ENCODE measurements around the gene ATP5MK. TPM values are rescaled to one million over a fixed set of nuclear protein-coding genes. Genes with fewer than 3 reads are reported as not detected.
"Not testable (repeated sequence)": the region's sequence is repeated elsewhere in the genome, so short reads cannot be mapped to it uniquely, and the experiment has no call there.

The ATP5MK gene
- total RNA-seq, 1 donor from 2014 or later: 476 TPM

DNA sequence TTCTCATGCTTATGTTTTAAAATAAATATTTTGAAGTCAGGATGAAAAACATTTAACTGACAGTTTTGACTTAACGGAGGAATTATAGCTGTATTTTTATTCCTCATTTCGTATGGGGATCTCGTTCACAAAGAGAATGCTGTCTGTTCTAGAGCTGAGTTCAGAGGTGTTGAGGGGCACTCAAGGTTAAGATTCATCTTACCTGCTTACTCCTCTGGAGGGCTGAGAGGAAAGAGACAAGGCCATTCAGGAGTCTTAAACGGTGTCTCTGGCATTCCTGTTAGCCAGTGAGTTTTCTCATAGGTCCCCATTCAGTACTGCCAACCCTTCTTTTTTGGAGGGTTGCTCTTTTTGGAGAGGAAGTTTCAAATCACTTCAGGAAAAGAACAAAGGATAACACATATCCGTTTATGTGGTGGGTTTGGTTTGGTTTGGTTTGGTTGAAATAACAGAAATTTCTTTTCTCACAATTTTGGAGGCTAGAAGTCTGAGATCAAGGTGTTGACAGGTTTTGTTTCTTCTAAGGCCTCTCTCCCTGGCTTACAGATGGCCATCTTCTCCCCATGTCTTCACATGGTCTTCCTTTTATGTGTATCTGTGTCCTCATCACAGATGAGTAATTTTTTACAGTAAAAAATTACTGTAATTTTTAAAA is 32.8 kb upstream of the ATP5MK start:
- Mint-ChIP-seq H3K9me3 (no peaks in the 10 kb centered on the region), H3K4me3 (ENCODE audit: low read depth) (no peak overlapping the region), H3K27ac (peak overlapping the region; percentile 66), H3K27me3 (ENCODE audit: low read depth) (no peaks in the 10 kb centered on the region), H3K4me1 (ENCODE audit: low read depth) (peaks cover 43% of the 10 kb centered on the region), H3K36me3 (ENCODE audit: low read depth) (peaks cover 95% of the 10 kb centered on the region)
- intact Hi-C loops (cut with micrococcal nuclease): no loop called here
- DNase-seq (ENCODE audit: low spot score): no peak

DNA sequence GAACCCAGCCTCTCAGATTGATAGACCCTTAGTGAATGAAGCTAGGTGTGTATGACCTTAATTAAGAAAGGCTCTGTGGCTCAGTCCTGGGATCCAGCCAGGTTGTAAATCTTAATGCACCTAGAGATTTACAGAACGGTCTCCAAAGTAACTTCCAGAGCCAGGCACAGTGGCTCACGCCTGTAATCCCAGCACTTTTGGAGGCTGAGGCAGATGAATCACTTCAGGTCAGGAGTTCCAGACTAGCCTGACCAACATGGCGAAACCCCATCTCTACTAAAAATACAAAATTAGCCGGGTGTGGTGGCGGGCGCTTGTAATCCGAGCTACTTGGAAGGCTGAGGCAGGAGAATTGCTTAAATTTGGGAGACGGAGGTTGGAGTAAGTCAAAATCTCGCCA is 31.6 kb upstream of the ATP5MK start:
- Mint-ChIP-seq H3K27me3 (ENCODE audit: low read depth) (no peaks in the 10 kb centered on the region), H3K9me3 (no peaks in the 10 kb centered on the region), H3K27ac (no peak overlapping the region), H3K4me3 (ENCODE audit: low read depth) (no peak overlapping the region), H3K4me1 (ENCODE audit: low read depth) (peaks cover 43% of the 10 kb centered on the region), H3K36me3 (ENCODE audit: low read depth) (peaks cover 97% of the 10 kb centered on the region)
- intact Hi-C loops (cut with micrococcal nuclease): no loop called here
- no peak for DNase-seq (ENCODE audit: low spot score)

DNA sequence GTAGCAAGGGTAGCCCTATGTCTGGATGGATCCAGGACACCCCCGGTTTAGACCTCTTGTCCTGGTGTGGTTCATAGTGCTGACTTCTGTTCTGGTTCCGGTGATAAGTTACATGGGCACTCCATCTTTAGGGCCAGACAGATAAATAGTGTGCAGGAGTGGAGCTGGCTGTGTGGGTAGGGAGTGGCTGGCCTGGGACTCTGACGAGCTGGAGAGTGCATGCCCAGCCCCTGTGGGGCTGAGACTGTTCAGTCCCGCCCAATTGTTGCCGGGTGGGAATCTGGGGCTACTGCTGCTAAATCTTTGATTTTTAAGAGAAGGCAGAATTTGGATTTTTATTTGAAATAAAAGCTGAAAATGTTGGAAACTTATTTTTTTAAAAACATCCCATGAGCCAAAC is 27.5 kb upstream of the ATP5MK start:
- intact Hi-C loops (cut with micrococcal nuclease): no loop called here
- no peak overlapping the region for H3K27ac Mint-ChIP-seq
- DNase-seq (ENCODE audit: low spot score): no peak
- peaks cover 10% of the 10 kb centered on the region for H3K4me1 Mint-ChIP-seq (ENCODE audit: low read depth)
- no peaks in the 10 kb centered on the region for H3K27me3 Mint-ChIP-seq (ENCODE audit: low read depth)
- peaks cover 92% of the 10 kb centered on the region for H3K36me3 Mint-ChIP-seq (ENCODE audit: low read depth)
- H3K9me3 Mint-ChIP-seq: no peaks in the 10 kb centered on the region
- H3K4me3 Mint-ChIP-seq (ENCODE audit: low read depth): no peak overlapping the region

DNA sequence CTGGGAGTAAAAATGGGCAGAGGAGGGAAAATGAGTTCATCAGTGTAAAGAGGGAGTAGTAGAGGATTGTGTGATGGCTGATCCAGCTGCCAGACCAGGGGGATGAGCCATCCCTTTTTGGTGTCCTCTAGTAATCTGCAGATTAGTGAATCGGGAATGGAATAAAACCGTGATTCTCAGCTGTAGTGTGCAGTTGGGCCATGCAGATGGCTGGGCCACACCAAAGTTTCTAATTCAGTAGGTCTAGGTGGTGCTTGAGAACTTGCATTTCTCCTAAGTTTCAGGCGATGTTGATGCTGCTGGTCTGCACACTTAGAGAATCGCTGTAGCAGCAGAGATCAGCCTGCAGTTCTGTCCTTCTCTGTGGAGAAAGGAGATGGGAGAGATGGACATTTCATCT is 22.8 kb upstream of the ATP5MK start:
- Mint-ChIP-seq H3K4me3 (ENCODE audit: low read depth) (no peak overlapping the region), H3K27ac (no peak overlapping the region), H3K4me1 (ENCODE audit: low read depth) (no peaks in the 10 kb centered on the region), H3K36me3 (ENCODE audit: low read depth) (peaks cover 89% of the 10 kb centered on the region), H3K9me3 (no peaks in the 10 kb centered on the region), H3K27me3 (ENCODE audit: low read depth) (no peaks in the 10 kb centered on the region)
- intact Hi-C loops (cut with micrococcal nuclease): no loop called here
- DNase-seq (ENCODE audit: low spot score): no peak

DNA sequence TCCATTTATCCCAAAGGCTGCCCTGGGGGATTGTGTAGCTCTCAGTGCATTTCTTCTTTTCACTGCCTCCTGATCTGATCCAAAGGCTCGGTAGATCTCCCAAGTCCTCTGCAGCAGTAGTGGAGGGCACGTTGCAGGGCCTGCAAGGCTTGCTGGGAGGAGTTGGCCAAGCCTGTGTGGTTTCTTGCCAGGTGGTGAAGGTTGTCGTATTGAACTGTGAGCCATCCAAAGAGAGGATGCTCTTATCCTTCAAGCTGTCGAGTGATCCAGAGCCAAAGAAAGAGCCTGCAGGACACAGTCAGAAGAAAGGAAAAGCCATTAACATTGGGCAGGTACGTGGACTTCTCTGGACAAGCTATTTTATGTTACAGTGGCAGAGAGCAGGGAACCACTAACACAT is 21.3 kb upstream of the ATP5MK start:
- H3K27me3 Mint-ChIP-seq (ENCODE audit: low read depth): no peaks in the 10 kb centered on the region
- no peak for DNase-seq (ENCODE audit: low spot score)
- H3K27ac Mint-ChIP-seq: no peak overlapping the region
- peaks cover 89% of the 10 kb centered on the region for H3K36me3 Mint-ChIP-seq (ENCODE audit: low read depth)
- H3K4me1 Mint-ChIP-seq (ENCODE audit: low read depth): no peaks in the 10 kb centered on the region
- intact Hi-C loops (cut with micrococcal nuclease): no loop called here
- no peak overlapping the region for H3K4me3 Mint-ChIP-seq (ENCODE audit: low read depth)
- no peaks in the 10 kb centered on the region for H3K9me3 Mint-ChIP-seq

DNA sequence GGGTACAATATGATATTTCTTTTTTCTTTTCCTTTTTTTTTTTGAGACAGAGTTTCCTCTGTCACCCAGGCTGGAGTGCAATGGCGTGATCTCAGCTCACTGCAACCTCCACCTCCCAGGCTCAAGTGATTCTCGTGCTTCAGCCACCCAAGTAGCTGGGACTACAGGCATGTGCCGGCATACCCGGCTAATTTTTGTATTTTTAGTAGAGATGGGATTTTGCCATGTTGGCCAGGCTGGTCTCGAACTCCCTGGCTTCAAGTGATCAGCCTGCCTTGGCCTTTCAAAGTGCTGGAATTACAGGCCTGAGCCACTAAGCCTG is 20.8 kb upstream of the ATP5MK start:
- H3K27ac Mint-ChIP-seq; H3K9me3 Mint-ChIP-seq; H3K27me3 Mint-ChIP-seq (ENCODE audit: low read depth); intact Hi-C loops (cut with micrococcal nuclease); H3K4me1 Mint-ChIP-seq (ENCODE audit: low read depth); H3K4me3 Mint-ChIP-seq (ENCODE audit: low read depth); DNase-seq (ENCODE audit: low spot score): not testable (repeated sequence)
- H3K36me3 Mint-ChIP-seq (ENCODE audit: low read depth): peaks cover 87% of the 10 kb centered on the region

DNA sequence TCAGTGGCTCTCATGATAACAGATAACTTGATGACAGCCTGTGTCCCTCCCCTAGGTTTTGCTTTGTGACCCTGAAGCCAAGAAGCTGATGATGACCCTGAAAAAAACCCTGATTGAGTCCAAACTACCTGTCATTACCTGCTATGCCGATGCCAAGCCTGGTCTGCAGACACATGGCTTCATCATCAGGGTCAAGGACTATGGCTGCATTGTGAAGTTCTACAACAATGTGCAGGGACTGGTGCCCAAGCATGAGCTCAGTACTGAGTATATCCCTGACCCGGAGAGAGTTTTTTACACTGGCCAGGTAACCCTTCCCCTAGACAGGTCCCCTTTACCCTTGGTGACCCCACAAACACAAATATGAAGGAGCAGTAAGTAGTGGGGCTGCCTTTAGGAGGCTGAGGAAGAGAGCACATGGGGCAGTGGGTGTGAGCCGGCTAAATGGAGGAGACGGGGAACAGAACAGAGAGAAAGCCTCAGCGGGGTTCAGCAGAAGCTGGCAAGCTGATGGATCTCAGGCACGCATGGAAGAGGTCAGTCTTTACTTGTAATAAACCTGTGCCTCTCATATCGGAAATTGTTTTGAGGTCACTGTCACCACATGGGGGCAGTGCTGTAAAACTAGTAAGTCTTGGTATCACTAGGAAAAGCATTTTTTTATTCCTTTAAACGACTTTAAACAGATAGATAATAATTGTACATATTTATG is 20.3 kb upstream of the ATP5MK start:
- intact Hi-C loops (cut with micrococcal nuclease): loop anchor here (1.0 kb wide), 1 partner anchor 69 kb away; no protein-coding TSS in a partner anchor
- Mint-ChIP-seq H3K27ac (no peak overlapping the region), H3K4me3 (ENCODE audit: low read depth) (no peak overlapping the region), H3K9me3 (no peaks in the 10 kb centered on the region), H3K36me3 (ENCODE audit: low read depth) (peaks cover 87% of the 10 kb centered on the region), H3K27me3 (ENCODE audit: low read depth) (no peaks in the 10 kb centered on the region), H3K4me1 (ENCODE audit: low read depth) (no peaks in the 10 kb centered on the region)
- DNase-seq (ENCODE audit: low spot score): peak; percentile 47

DNA sequence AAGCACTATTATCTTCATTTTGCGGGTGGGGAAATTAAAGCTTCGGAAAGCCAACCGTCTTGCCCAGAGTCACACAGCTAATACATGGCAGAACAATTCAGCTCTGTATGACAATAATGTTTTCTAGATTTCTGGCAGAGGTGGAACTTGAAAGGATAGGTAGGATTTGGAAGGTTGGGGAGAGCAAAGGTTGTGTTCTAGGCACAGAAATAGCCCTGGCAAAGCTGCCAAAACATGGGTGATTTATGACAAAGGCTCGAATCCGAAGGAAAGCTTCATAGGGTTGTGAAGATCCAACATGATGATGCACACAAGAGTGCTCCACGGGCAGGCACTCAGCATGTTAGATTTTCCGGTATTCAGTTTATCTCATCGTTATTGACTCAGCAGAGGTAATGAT is 19.3 kb upstream of the ATP5MK start:
- no peaks in the 10 kb centered on the region for H3K9me3 Mint-ChIP-seq
- no peak overlapping the region for H3K27ac Mint-ChIP-seq
- H3K36me3 Mint-ChIP-seq (ENCODE audit: low read depth): peaks cover 82% of the 10 kb centered on the region
- no peaks in the 10 kb centered on the region for H3K4me1 Mint-ChIP-seq (ENCODE audit: low read depth)
- no peak for DNase-seq (ENCODE audit: low spot score)
- intact Hi-C loops (cut with micrococcal nuclease): no loop called here
- no peaks in the 10 kb centered on the region for H3K27me3 Mint-ChIP-seq (ENCODE audit: low read depth)
- no peak overlapping the region for H3K4me3 Mint-ChIP-seq (ENCODE audit: low read depth)

DNA sequence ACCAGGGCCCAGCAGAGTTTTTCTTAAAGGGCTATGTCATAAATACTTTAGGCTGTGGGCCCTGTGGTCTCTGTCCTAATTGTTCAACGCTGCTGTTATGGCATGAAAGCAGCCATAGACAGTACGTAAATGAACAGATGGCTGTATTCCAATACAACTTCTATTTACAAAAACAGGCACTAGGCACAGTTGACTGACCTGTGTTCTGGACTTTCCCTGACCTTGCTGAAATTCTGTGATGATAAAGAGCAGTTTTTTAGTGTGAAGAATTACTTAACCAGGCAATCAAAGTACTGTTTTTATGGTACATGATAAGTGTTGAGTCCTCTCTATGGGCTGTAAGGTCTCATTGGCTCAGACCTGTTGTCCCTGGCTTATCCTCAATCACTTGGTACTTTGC is 17.3 kb upstream of the ATP5MK start:
- DNase-seq (ENCODE audit: low spot score): no peak
- H3K4me1 Mint-ChIP-seq (ENCODE audit: low read depth): no peaks in the 10 kb centered on the region
- no peaks in the 10 kb centered on the region for H3K27me3 Mint-ChIP-seq (ENCODE audit: low read depth)
- intact Hi-C loops (cut with micrococcal nuclease): no loop called here
- peaks cover 82% of the 10 kb centered on the region for H3K36me3 Mint-ChIP-seq (ENCODE audit: low read depth)
- H3K9me3 Mint-ChIP-seq: no peaks in the 10 kb centered on the region
- no peak overlapping the region for H3K4me3 Mint-ChIP-seq (ENCODE audit: low read depth)
- H3K27ac Mint-ChIP-seq: no peak overlapping the region

DNA sequence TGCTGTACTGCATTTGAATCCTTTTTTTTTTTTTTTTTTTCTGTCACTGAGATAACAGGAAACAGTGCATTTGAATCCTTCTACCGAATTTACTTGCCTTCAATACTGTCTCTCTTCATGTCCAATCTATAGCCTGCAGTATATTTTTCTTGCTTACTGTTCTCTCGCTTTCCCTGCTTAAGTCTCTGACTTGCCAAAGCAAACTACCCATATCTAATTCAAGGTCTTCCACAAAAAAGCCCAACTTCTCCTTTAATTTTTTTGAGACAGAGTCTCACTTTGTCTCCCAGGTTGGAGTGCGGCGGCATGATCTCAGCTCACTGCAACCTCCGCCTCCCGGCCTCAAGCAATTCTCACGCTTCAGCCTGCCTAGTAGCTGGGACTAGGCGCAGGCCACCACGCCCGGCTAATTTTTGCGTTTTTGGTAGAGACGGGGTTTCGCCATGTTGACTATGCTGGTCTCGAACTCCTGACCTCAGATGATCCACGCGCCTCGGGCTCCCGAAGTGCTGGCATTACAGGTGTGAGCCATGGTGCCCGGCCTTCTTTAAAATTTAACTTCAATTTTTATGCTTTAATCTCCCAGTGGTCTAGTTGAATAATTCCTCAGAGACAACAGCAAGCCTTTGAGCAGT is 1.0 kb upstream of the ATP5MK start:
- H3K27ac Mint-ChIP-seq: peak overlapping the region; percentile 94
- H3K27me3 Mint-ChIP-seq (ENCODE audit: low read depth): no peaks in the 10 kb centered on the region
- DNase-seq (ENCODE audit: low spot score): no peak
- intact Hi-C loops (cut with micrococcal nuclease): no loop called here
- peak overlapping the region; percentile 92 for H3K4me3 Mint-ChIP-seq (ENCODE audit: low read depth)
- H3K4me1 Mint-ChIP-seq (ENCODE audit: low read depth): peaks cover 48% of the 10 kb centered on the region
- peaks cover 74% of the 10 kb centered on the region for H3K36me3 Mint-ChIP-seq (ENCODE audit: low read depth)
- no peaks in the 10 kb centered on the region for H3K9me3 Mint-ChIP-seq

DNA sequence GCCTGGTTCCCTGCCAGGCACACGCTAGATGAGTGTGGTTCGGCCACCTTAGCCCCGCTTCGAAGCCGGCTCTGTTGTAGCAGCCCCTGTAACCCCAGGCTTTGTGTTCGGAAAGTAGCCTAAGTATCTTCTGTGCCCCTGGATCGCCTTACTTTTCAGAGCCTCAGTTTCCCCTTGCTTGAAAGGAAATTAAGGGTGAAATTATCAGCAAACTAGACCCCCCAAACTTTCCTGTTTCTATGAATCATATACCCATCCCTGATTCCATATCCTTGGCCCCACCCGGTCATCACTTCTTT is 463 bp upstream of the ATP5MK start:
- Mint-ChIP-seq H3K4me3 (ENCODE audit: low read depth) (peak overlapping the region; percentile 92), H3K4me1 (ENCODE audit: low read depth) (peaks cover 48% of the 10 kb centered on the region), H3K27ac (peak overlapping the region; percentile 94), H3K36me3 (ENCODE audit: low read depth) (peaks cover 70% of the 10 kb centered on the region), H3K9me3 (no peaks in the 10 kb centered on the region), H3K27me3 (ENCODE audit: low read depth) (no peaks in the 10 kb centered on the region)
- intact Hi-C loops (cut with micrococcal nuclease): loop anchor here (1.0 kb wide), 1 partner anchor 28 kb away; no protein-coding TSS in a partner anchor
- DNase-seq (ENCODE audit: low spot score): no peak

DNA sequence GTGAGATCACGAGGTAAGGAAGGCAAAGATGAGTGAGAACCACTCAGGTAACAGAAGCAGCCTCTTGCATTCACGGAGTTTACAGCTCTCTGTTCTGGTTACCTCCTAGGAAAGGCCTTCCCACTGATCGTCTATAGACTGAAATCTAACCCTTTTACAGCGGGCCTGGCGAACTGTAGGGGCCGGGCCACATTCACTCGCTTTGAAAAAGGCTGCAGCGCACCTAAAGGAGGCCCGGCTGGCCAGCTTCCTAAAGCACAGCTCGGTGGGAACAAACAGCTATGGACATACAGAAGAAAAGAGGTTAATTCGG is 565 bp downstream of the ATP5MK start:
- Mint-ChIP-seq H3K4me1 (ENCODE audit: low read depth) (peaks cover 48% of the 10 kb centered on the region), H3K9me3 (no peaks in the 10 kb centered on the region), H3K36me3 (ENCODE audit: low read depth) (peaks cover 67% of the 10 kb centered on the region), H3K27ac (peak overlapping the region; percentile 94), H3K4me3 (ENCODE audit: low read depth) (peak overlapping the region; percentile 92), H3K27me3 (ENCODE audit: low read depth) (no peaks in the 10 kb centered on the region)
- no peak for DNase-seq (ENCODE audit: low spot score)
- intact Hi-C loops (cut with micrococcal nuclease): loop anchor here (1.0 kb wide), 1 partner anchor 27 kb away; no protein-coding TSS in a partner anchor

DNA sequence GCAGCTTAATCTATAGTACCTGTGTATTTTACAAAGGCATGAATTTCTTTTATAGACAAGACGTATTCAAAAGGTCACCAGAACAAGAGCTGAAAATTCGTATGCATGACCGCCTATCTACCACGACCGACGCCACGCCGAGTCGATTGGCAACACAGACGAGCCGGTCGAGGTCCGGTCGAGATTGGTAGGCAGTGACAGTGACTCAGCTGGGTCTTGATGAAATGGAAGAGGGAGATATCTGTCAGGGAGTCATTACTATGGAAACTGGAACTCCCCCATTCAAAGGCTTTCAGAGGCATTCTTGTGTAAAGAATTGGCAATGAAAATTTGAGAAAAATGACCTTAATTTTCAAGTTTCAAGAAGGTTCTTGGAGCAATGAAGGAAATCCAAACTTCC is 2.1 kb downstream of the ATP5MK start:
- H3K4me3 Mint-ChIP-seq (ENCODE audit: low read depth): peak overlapping the region; percentile 49
- H3K27ac Mint-ChIP-seq: no peak overlapping the region
- H3K27me3 Mint-ChIP-seq (ENCODE audit: low read depth): no peaks in the 10 kb centered on the region
- peaks cover 59% of the 10 kb centered on the region for H3K36me3 Mint-ChIP-seq (ENCODE audit: low read depth)
- H3K4me1 Mint-ChIP-seq (ENCODE audit: low read depth): peaks cover 43% of the 10 kb centered on the region
- H3K9me3 Mint-ChIP-seq: no peaks in the 10 kb centered on the region
- no peak for DNase-seq (ENCODE audit: low spot score)
- intact Hi-C loops (cut with micrococcal nuclease): no loop called here
